ENCODE results near the gene GRK3.

Gene GRK3

GRCh38 chr22:25673713-25674112, 109.2 kb downstream of the GRK3 start:
- DNase-seq (ENCODE audit: low read depth, low spot score): no peak
- TF ChIP-seq SUZ12 (IDR thresholded peaks at IDR 0.05; ENCODE audit: extremely low read depth, insufficient read depth, insufficient read length) (no peak), YY1 (IDR thresholded peaks at IDR 0.05; ENCODE audit: insufficient read depth, insufficient read length) (no peak), ZNF274 (IDR thresholded peaks at IDR 0.05; ENCODE audit: low read depth, low read length) (no peak)
- H3K9me3 ChIP-seq (ENCODE audit: insufficient read depth, low read length): no peaks in the 10 kb centered on the region
- no peaks in the 10 kb centered on the region for H3K36me3 ChIP-seq (ENCODE audit: insufficient read depth, insufficient read length, low read length)
- H3K9ac ChIP-seq (ENCODE audit: insufficient read length, low read depth): no peak overlapping the region
- no peaks in the 10 kb centered on the region for H3K4me1 ChIP-seq (ENCODE audit: insufficient read depth, insufficient read length)
- H3K27me3 ChIP-seq (ENCODE audit: insufficient read depth, insufficient read length): no peaks in the 10 kb centered on the region
- H3K4me3 ChIP-seq (ENCODE audit: insufficient read length, low read depth): no peak overlapping the region

- no peaks in the 10 kb centered on the region for H3K27me3 ChIP-seq (ENCODE audit: insufficient read depth, insufficient read length)
- DNase-seq (ENCODE audit: low read depth, low spot score): no peak
- TF ChIP-seq ZNF274 (IDR thresholded peaks at IDR 0.05; ENCODE audit: low read depth, low read length) (no peak), SUZ12 (IDR thresholded peaks at IDR 0.05; ENCODE audit: extremely low read depth, insufficient read depth, insufficient read length) (no peak), YY1 (IDR thresholded peaks at IDR 0.05; ENCODE audit: insufficient read depth, insufficient read length) (no peak)
- H3K9ac ChIP-seq (ENCODE audit: insufficient read length, low read depth): no peak overlapping the region
- no peaks in the 10 kb centered on the region for H3K9me3 ChIP-seq (ENCODE audit: insufficient read depth, low read length)
- no peak overlapping the region for H3K4me3 ChIP-seq (ENCODE audit: insufficient read length, low read depth)
- H3K36me3 ChIP-seq (ENCODE audit: insufficient read depth, insufficient read length, low read length): no peaks in the 10 kb centered on the region
- no peaks in the 10 kb centered on the region for H3K4me1 ChIP-seq (ENCODE audit: insufficient read depth, insufficient read length)
Measured at GRCh38 chr22:25677631-25678030, 113.2 kb downstream of the GRK3 start.

GRCh38 chr22:25680051-25680450, 115.6 kb downstream of the GRK3 start:
- no peaks in the 10 kb centered on the region for H3K27me3 ChIP-seq (ENCODE audit: insufficient read depth, insufficient read length)
- H3K4me1 ChIP-seq (ENCODE audit: insufficient read depth, insufficient read length): no peaks in the 10 kb centered on the region
- no peak for TF ChIP-seq ZNF274 (IDR thresholded peaks at IDR 0.05; ENCODE audit: low read depth, low read length)
- TF ChIP-seq YY1 (IDR thresholded peaks at IDR 0.05; ENCODE audit: insufficient read depth, insufficient read length): no peak
- no peak for TF ChIP-seq SUZ12 (IDR thresholded peaks at IDR 0.05; ENCODE audit: extremely low read depth, insufficient read depth, insufficient read length)
- H3K4me3 ChIP-seq (ENCODE audit: insufficient read length, low read depth): no peak overlapping the region
- DNase-seq (ENCODE audit: low read depth, low spot score): no peak
- H3K36me3 ChIP-seq (ENCODE audit: insufficient read depth, insufficient read length, low read length): no peaks in the 10 kb centered on the region
- H3K9me3 ChIP-seq (ENCODE audit: insufficient read depth, low read length): peaks cover 11% of the 10 kb centered on the region; the same call in 1 of the 2 replicates
- H3K9ac ChIP-seq (ENCODE audit: insufficient read length, low read depth): no peak overlapping the region

- Histone ChIP-seq H3K4me3 (ENCODE audit: insufficient read length, low read depth) (no peak overlapping the region), H3K27me3 (ENCODE audit: insufficient read depth, insufficient read length) (no peaks in the 10 kb centered on the region), H3K9ac (ENCODE audit: insufficient read length, low read depth) (no peak overlapping the region), H3K36me3 (ENCODE audit: insufficient read depth, insufficient read length, low read length) (no peaks in the 10 kb centered on the region), H3K4me1 (ENCODE audit: insufficient read depth, insufficient read length) (no peaks in the 10 kb centered on the region), H3K9me3 (ENCODE audit: insufficient read depth, low read length) (peaks cover 11% of the 10 kb centered on the region; the same call in 1 of the 2 replicates)
- TF ChIP-seq ZNF274 (IDR thresholded peaks at IDR 0.05; ENCODE audit: low read depth, low read length) (no peak), SUZ12 (IDR thresholded peaks at IDR 0.05; ENCODE audit: extremely low read depth, insufficient read depth, insufficient read length) (no peak), YY1 (IDR thresholded peaks at IDR 0.05; ENCODE audit: insufficient read depth, insufficient read length) (no peak)
- no peak for DNase-seq (ENCODE audit: low read depth, low spot score)
Measured at GRCh38 chr22:25680956-25681355, 116.5 kb downstream of the GRK3 start.

GRCh38 chr22:25682109-25682508, 117.6 kb downstream of the GRK3 start:
- TF ChIP-seq ZNF274 (IDR thresholded peaks at IDR 0.05; ENCODE audit: low read depth, low read length) (no peak), YY1 (IDR thresholded peaks at IDR 0.05; ENCODE audit: insufficient read depth, insufficient read length) (no peak), SUZ12 (IDR thresholded peaks at IDR 0.05; ENCODE audit: extremely low read depth, insufficient read depth, insufficient read length) (no peak)
- Histone ChIP-seq H3K9ac (ENCODE audit: insufficient read length, low read depth) (no peak overlapping the region), H3K36me3 (ENCODE audit: insufficient read depth, insufficient read length, low read length) (no peaks in the 10 kb centered on the region), H3K4me3 (ENCODE audit: insufficient read length, low read depth) (no peak overlapping the region), H3K9me3 (ENCODE audit: insufficient read depth, low read length) (peaks cover 11% of the 10 kb centered on the region; the same call in 1 of the 2 replicates), H3K4me1 (ENCODE audit: insufficient read depth, insufficient read length) (no peaks in the 10 kb centered on the region), H3K27me3 (ENCODE audit: insufficient read depth, insufficient read length) (no peaks in the 10 kb centered on the region)
- no peak for DNase-seq (ENCODE audit: low read depth, low spot score)

- Histone ChIP-seq H3K9me3 (ENCODE audit: insufficient read depth, low read length) (peaks cover 5% of the 10 kb centered on the region; the same call in 1 of the 2 replicates), H3K36me3 (ENCODE audit: insufficient read depth, insufficient read length, low read length) (peaks cover 7% of the 10 kb centered on the region)
- TF ChIP-seq SUZ12 (IDR thresholded peaks at IDR 0.05; ENCODE audit: extremely low read depth, insufficient read depth, insufficient read length): no peak
- no peak for TF ChIP-seq ZNF274 (IDR thresholded peaks at IDR 0.05; ENCODE audit: low read depth, low read length)
- TF ChIP-seq YY1 (IDR thresholded peaks at IDR 0.05; ENCODE audit: insufficient read depth, insufficient read length): no peak
Measured at GRCh38 chr22:25688627-25689026, 124.2 kb downstream of the GRK3 start.

GRCh38 chr22:25689631-25690030, 125.2 kb downstream of the GRK3 start:
- no peaks in the 10 kb centered on the region for H3K27me3 ChIP-seq (ENCODE audit: insufficient read depth, insufficient read length)
- H3K4me1 ChIP-seq (ENCODE audit: insufficient read depth, insufficient read length): peaks cover 2% of the 10 kb centered on the region
- H3K9ac ChIP-seq (ENCODE audit: insufficient read length, low read depth): no peak overlapping the region
- peaks cover 7% of the 10 kb centered on the region for H3K36me3 ChIP-seq (ENCODE audit: insufficient read depth, insufficient read length, low read length)
- no peak overlapping the region for H3K4me3 ChIP-seq (ENCODE audit: insufficient read length, low read depth)
- TF ChIP-seq ZNF274 (IDR thresholded peaks at IDR 0.05; ENCODE audit: low read depth, low read length): no peak
- TF ChIP-seq SUZ12 (IDR thresholded peaks at IDR 0.05; ENCODE audit: extremely low read depth, insufficient read depth, insufficient read length): no peak
- TF ChIP-seq YY1 (IDR thresholded peaks at IDR 0.05; ENCODE audit: insufficient read depth, insufficient read length): no peak
- DNase-seq (ENCODE audit: low read depth, low spot score): no peak
- no peaks in the 10 kb centered on the region for H3K9me3 ChIP-seq (ENCODE audit: insufficient read depth, low read length)

More at GRCh38 chr22:25688627-25689026, 124.2 kb downstream of the GRK3 start:
- no peak for DNase-seq (ENCODE audit: low read depth, low spot score)
- no peaks in the 10 kb centered on the region for H3K27me3 ChIP-seq (ENCODE audit: insufficient read depth, insufficient read length)
- H3K4me3 ChIP-seq (ENCODE audit: insufficient read length, low read depth): no peak overlapping the region
- no peak overlapping the region for H3K9ac ChIP-seq (ENCODE audit: insufficient read length, low read depth)
- H3K4me1 ChIP-seq (ENCODE audit: insufficient read depth, insufficient read length): no peaks in the 10 kb centered on the region

Measured in NT2/D1 (cell line).